GM15510 (cell line): ENCODE data around the gene GDNF.

Source experiments
- POLR2A ChIP-seq: IDR thresholded peaks from 3 replicates; pipeline ENCODE4 v1.6.1; 2011; ENCODE audit warnings: borderline replicate concordance; ENCODE audit not compliant: insufficient read length; ENCODE audit errors: extremely low read depth

Gene GDNF, protein sequence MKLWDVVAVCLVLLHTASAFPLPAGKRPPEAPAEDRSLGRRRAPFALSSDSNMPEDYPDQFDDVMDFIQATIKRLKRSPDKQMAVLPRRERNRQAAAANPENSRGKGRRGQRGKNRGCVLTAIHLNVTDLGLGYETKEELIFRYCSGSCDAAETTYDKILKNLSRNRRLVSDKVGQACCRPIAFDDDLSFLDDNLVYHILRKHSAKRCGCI

DNA sequence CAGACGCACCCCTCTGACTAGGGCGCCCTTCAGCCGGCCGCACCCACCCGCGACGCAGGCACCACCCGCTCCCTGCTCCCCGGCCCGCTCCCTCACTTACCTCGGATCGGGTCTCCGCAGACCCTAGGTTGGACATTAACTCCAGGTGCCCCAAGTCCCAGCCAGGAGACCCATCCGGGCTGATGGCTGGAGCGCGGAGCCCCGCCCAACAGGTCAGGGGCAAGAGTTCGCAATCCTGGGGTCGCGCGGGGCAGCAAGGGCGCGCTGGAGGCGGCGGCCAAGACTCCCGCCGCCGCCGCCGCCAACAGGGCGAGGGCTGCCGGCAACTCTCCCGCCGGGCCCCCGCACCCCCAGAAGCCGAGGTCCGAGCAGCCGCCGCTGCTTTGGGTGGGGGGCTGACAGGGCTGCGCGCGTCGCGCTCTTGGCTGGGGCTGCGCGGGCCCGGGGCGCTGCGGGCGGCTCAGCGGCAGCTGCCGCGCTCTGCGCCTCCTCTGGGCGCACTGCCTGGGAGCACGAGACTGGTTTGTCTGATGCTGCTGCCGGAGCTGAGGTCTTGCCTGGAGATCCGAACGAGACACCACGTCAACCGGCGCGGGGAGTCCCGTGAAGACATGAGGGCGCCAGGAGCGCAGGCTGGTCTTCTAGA, at the start of gene GDNF:
TSS of gene GDNF (minus strand) at position 635 of the 646 bp plus-strand sequence. CDS start 5,245 bp downstream, outside the sequence.
- no peak for TF ChIP-seq POLR2A

GRCh38 chr5:37888476-37888875, 48.6 kb upstream of the GDNF start:
- TF ChIP-seq POLR2A = no peak

- TF ChIP-seq POLR2A = no peak
Measured at GRCh38 chr5:37886242-37886905, 46.5 kb upstream of the GDNF start.

GRCh38 chr5:37882636-37883035, 42.8 kb upstream of the GDNF start:
- no peak for TF ChIP-seq POLR2A

DNA sequence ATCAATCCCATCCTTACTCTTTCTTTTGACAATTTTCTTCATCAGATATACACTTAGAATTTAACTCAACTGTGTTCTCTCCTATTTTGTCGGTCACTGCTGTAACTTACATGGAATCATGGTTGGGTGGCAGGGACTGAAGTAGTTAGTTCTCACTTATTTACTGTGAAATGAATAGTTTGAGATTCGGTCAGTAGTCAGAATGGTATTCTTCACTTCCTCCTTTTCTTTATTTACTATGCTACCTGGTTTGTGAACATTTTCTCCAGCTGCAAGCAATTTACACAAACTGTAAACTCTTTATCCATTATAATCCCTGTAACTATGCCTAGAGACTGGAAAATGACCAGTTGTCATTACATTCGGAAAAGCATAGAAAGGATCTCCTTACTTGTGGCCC, 41.5 kb upstream of the GDNF start:
- no peak for TF ChIP-seq POLR2A

DNA sequence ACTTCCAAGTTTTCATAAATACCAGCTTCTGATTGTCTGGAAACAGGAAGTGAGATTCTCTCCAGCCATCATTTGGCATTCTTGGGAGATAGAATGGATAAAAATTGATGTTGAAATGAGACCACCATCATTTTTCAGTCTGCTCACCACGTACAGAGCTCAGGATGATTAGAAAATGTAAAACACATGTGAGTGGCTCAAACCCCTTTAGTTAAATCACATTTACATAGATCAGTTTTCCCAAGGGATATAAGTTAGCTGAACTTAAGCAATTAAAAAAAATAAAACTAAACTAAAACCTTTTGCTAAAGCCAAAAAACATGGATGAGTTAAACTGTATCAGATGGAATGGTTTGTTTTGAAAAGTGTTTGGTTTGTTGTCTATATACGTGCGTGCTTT, 37.1 kb upstream of the GDNF start:
- no peak for TF ChIP-seq POLR2A

- TF ChIP-seq POLR2A = no peak
Measured at GRCh38 chr5:37876245-37876644, 36.4 kb upstream of the GDNF start.

- no peak for TF ChIP-seq POLR2A
Measured at GRCh38 chr5:37875051-37875787, 35.4 kb upstream of the GDNF start.

DNA sequence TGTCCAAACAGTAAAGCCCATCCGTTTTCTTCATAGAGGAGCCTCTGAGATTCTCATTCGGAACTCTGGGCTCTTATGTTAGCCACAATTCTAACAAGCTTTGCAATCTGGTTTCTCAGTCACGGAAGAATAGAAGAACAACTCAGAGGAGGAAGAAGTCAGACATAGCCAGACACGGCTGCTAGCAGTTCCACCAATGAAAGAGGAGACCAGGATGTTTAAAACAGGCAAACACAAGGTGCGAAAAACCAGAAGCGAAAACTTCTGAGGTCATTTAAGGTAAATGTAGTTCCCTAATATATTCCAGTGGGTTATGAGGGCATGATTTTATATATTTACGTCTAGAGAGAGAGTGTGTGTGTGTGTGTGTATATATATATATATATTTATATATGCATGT, 34.1 kb upstream of the GDNF start:
- TF ChIP-seq POLR2A = no peak

DNA sequence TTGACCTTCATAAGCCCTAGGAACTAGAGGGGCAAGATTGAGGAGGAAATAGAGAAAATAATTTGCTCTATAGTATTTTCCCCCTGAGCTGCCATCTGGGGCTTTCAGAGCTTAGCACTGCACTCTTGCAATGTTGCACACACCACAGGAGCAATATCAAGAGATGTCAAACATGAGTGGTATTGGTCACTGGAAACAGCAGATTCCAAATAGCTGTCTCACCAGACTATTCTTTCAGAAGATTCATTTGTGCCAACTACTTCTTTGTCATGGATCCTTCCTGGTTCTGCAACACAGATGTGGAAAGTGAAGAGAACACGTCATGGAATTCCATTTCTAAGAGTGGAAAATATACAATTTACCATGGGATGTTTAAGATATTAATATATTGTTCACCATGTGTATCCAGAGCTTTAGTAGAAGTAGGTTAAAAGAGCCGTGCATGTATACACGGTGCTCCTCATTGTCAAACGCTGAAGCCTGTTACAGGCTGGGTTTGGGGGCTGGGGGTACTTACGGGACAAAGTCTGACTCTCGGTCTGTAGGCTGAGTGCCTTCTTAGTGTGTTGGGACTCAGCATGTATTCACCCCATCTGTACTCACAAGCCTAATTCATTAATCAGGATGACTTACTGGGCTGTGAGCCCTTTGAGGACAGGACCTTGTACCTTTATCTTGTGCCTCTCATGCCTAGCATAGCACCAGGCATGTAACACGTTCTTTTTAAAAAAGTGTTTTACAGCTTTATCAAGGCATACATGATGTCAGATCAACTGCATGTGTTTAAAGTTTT, 31.4 kb upstream of the GDNF start:
- no peak for TF ChIP-seq POLR2A

DNA sequence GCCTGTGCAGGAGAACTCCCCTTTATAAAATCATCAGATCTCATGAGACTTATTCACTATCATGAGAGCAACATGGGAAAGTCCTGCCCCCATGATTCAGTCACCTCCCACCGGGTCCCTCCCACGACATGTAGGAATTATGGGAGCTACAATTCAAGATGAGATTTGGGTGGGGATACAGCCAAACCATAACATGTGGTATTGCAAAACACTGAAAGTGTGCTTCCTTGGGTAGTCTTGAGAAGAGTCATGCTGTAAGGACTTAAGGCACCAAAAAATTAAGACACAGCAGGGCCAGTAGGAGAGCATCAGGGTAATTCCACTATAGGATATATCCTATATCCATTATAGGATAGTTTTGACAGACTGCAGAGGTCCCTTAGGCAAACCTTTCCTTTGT, 29.4 kb upstream of the GDNF start:
- TF ChIP-seq POLR2A = no peak

DNA sequence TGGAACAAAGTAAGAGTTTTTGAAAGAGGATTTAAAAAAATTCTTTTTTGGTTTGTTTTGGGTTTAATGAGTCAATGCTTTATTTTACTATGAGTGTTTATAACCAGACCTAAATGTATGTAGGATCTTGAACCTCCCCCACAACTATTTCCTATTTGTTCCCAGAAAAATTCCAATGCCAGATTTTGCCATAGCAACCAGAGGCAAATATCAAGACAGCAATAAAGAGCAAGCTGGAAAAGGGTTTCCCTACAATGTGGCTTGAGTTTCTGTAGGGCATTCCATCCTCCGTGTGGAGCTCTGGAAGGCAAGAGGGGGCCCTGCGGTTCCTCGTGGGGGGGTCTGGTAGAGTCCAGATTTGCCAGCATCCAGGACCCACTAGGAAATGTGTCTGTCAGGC, 27.8 kb upstream of the GDNF start:
- TF ChIP-seq POLR2A = no peak

DNA sequence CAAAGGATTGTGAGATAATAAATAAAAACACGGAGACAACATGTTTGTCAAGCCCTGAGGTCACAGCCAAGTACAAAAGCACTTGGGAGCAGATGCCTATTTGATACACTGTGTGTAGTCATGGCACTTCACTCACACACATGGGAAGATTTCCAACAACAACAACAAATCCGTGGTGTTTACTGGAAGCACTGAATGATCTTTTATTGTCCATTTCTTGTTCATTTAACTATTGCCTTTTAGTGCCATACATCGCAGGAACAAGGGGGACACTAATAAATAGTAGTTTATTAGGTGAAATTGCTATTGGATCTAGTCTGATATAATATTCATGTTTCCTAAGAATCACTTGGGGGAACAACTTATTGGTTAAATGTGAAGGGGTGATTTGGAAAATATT, 20.4 kb upstream of the GDNF start:
- no peak for TF ChIP-seq POLR2A

DNA sequence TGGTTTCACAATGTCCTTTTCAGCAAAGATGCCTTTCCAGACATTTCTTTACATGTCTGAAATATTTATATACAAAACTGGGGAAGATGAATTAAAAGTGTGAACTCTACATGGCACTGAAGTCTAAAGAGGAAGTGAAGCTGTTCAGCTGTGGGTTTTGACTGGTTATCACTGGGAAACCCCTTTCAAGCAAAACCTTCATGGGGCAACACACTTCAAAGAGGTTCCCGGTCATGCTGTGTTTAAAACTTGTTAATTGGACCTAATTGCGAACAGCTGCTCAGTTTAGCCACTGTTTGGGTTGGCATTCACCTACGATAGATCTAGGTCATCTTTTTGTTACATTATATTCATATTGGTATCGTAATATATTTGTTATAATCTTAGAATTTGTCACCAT, 20.0 kb upstream of the GDNF start:
- TF ChIP-seq POLR2A = no peak

DNA sequence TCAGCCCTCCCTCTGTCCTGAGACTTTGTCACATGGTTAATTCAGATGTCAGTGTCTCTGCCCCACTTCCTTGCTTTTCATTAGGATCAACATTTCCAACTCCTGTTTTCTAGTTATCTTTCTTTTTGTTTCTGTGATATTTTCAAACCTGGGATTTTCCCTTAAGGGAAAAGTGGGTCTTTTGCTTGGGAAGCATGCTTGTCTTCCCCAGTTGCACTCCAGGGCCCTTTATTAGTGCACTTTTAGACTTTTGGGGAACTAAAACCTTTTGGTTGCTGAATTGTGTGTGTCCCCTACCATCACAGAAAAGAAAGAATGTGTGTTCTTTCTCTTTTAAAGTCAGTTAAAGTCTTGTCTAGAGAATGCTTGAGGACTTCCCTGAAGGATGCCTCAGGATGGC, 18.4 kb upstream of the GDNF start:
- no peak for TF ChIP-seq POLR2A

DNA sequence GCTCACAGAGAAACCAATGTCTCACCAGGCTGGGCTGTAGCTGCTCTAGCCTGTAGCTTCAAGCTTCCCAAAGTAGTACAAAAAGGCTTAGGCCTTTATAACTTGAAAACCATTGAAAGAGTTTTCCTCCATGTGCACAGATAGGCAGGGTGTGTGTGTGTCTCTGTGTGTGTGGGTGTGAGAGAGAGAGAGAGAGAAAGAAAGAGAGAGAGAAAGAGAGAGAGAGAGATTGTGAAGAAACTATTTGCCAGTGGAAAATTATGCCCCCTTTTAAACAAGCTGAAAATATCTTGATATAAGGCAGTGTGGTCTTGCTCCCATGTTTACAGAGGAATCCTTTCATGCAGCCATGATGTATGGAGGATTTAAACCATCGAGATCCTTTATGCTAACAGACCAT, 17.9 kb upstream of the GDNF start:
- no peak for TF ChIP-seq POLR2A

GRCh38 chr5:37855438-37855837, 15.6 kb upstream of the GDNF start:
- no peak for TF ChIP-seq POLR2A
